ENCODE results near the gene STAP1. TPM values are rescaled to one million over a fixed set of nuclear protein-coding genes. Genes with fewer than 3 reads are reported as not detected.

STAP1 gene
- total RNA-seq, 1 experiment from 2014 or later: not detected

GRCh38 chr4:67593741-67594175 lies 35.2 kb downstream of the STAP1 start:
- no peak overlapping the region for H3K56ac ChIP-seq (ENCODE audit: insufficient read length, low read depth, low read length)
- H3K9ac ChIP-seq (ENCODE audit: extremely low read depth, insufficient read length, low read length): no peak overlapping the region
- H4K5ac ChIP-seq (ENCODE audit: insufficient read length, low read depth, low read length): no peak overlapping the region
- no peak overlapping the region for H2BK5ac ChIP-seq (ENCODE audit: insufficient read length, low read length)
- H2BK120ac ChIP-seq (ENCODE audit: low read depth, low read length, poor library complexity, severe bottlenecking): no peak overlapping the region
- no peak overlapping the region for H4K91ac ChIP-seq (ENCODE audit: insufficient read length, low read depth, low read length)
- no peak overlapping the region for H2AFZ ChIP-seq (ENCODE audit: low read length)
- no peaks in the 10 kb centered on the region for H3K79me2 ChIP-seq (ENCODE audit: insufficient read depth, low read length)
- H3K9me3 Mint-ChIP-seq: peaks cover 25 to 28% of the 10 kb centered on the region in 2 experiments
- no peak overlapping the region for H3K14ac ChIP-seq (ENCODE audit: insufficient read depth, low read length)
- H2AK5ac ChIP-seq (ENCODE audit: insufficient read length, low read length): no peak overlapping the region
- WGBS (ENCODE audit: extremely low coverage, insufficient read length, low lambda C conversion rate): no CpG with 5 or more reads among the region's 2 CpGs
- no peak overlapping the region for H2BK15ac ChIP-seq (ENCODE audit: low read depth, low read length)
- H3K27me3 Mint-ChIP-seq (ENCODE audit: low read depth): no peaks in the 10 kb centered on the region; the same call in 1 of the 2 replicates
- no peaks in the 10 kb centered on the region for H3K9me3 ChIP-seq (ENCODE audit: control insufficient read depth, low read depth, low read length)
- no peak overlapping the region for H3K4ac ChIP-seq (ENCODE audit: low read depth, low read length)
- H3K79me1 ChIP-seq (ENCODE audit: insufficient read depth, low read depth, low read length, poor library complexity, severe bottlenecking): no peaks in the 10 kb centered on the region
- H3K4me3 Mint-ChIP-seq: no peak overlapping the region
- H3K18ac ChIP-seq (ENCODE audit: insufficient read length, low read depth, low read length): no peak overlapping the region
- no peak overlapping the region for H3K27ac ChIP-seq (ENCODE audit: insufficient read length, low read depth, low read length)
- H3K23me2 ChIP-seq (ENCODE audit: insufficient read length, low read depth, low read length, poor library complexity, severe bottlenecking): no peaks in the 10 kb centered on the region
- H3K27me3 ChIP-seq (ENCODE audit: insufficient read depth, low read length): no peaks in the 10 kb centered on the region
- no peaks in the 10 kb centered on the region for H3K4me1 ChIP-seq (ENCODE audit: insufficient read depth, low read length)
- no peak for DNase-seq
- H2BK20ac ChIP-seq (ENCODE audit: low read depth, low read length, poor library complexity, severe bottlenecking): no peak overlapping the region
- H3K4me2 ChIP-seq (ENCODE audit: insufficient read depth, insufficient read length, low read length): no peak overlapping the region
- no peak overlapping the region for H2BK12ac ChIP-seq (ENCODE audit: insufficient read length, low read depth, low read length)
- H3K27ac Mint-ChIP-seq: no peak overlapping the region
- TF ChIP-seq CTCF (conservative IDR thresholded peaks at IDR 0.05): no peak
- H3T11ph ChIP-seq (ENCODE audit: low read length): no peak overlapping the region
- H3K36me3 Mint-ChIP-seq (ENCODE audit: insufficient read depth in 1 of 3, low read depth in 3 of 3): peaks cover 18 to 27% (median 22%) of the 10 kb centered on the region in 3 experiments
- no peak overlapping the region for H3K23ac ChIP-seq (ENCODE audit: insufficient read length, low read depth, low read length)
- no peaks in the 10 kb centered on the region for H4K20me1 ChIP-seq (ENCODE audit: control insufficient read depth, insufficient read depth, insufficient read length)
- no peak overlapping the region for H4K8ac ChIP-seq (replicated peaks; ENCODE audit: insufficient read length, low read depth, low read length)
- peaks cover 3 to 4% of the 10 kb centered on the region in 2 experiments; a peak in 3 of 4 replicates for H3K4me1 Mint-ChIP-seq
